ENCODE measurements around the gene CDC42BPB. TPM values are rescaled to one million over a fixed set of nuclear protein-coding genes. Genes with fewer than 3 reads are reported as not detected.

CDC42BPB gene
- total and polyA plus RNA-seq, 2 of the 13 experiments (the other 11 are each of a cell fraction or from before 2014, with no cell fraction given) = 19.7 to 32.3 TPM

- BruUV-seq (replicated peaks) = no TSS peak
- in situ Hi-C loops (cut with HindIII; ENCODE audit: extremely low pct_ligation_motif_present, low pct_unique_long_range_greater_than_20kb) (no loop called here), intact Hi-C loops (cut with micrococcal nuclease; ENCODE audit: unreplicated experiment) (no loop called here)
- H3K36me3 ChIP-seq (replicated peaks in 1 of 2; ENCODE audit: control insufficient read depth in 1 of 2, insufficient read depth in 2 of 2, low read length in 2 of 2) = peaks cover 27% of the 10 kb centered on the region in 2 experiments; a peak in 4 of 5 replicates
- H3K4me3 ChIP-seq (replicated peaks in 1 of 3; ENCODE audit: insufficient read depth in 1 of 3, low read depth in 2 of 3, low read length in 3 of 3) = no peak overlapping the region
- H3K27ac ChIP-seq (ENCODE audit: extremely low read length, insufficient read depth, low read length) = no peak overlapping the region
- DNase-seq (ENCODE audit: low spot score) = no peak
- H4K20me1 ChIP-seq (ENCODE audit: insufficient read depth, low read length) = no peaks in the 10 kb centered on the region
- H3K9ac ChIP-seq (ENCODE audit: insufficient read depth, low read depth, low read length) = no peak overlapping the region
- H2AFZ ChIP-seq (ENCODE audit: low read length) = no peak overlapping the region
- ChIA-PET POLR2A (no interaction called here), CTCF (ENCODE audit: low intra/inter-chr PET ratio, low total read pairs) (no interaction called here)
- H3K79me2 ChIP-seq (ENCODE audit: insufficient read depth, low read length) = no peaks in the 10 kb centered on the region
- H3K9me3 ChIP-seq (ENCODE audit: low read length) = no peaks in the 10 kb centered on the region
- H3K4me2 ChIP-seq (ENCODE audit: low read depth, low read length) = no peak overlapping the region
- ATAC-seq = peak; percentile 13; the same call in 1 of the 3 replicates
- 96% methylated on average over 21 of the region's 36 CpGs for WGBS (ENCODE audit: low lambda C conversion rate)
- H3K27me3 ChIP-seq (ENCODE audit: control insufficient read depth in 1 of 2, insufficient read depth in 2 of 2, low read length in 2 of 2) = no peaks in the 10 kb centered on the region
- FAIRE-seq = no peak
- no peaks in the 10 kb centered on the region for H3K4me1 ChIP-seq (ENCODE audit: insufficient read depth, low read length)
- TF ChIP-seq CREM (IDR thresholded peaks at IDR 0.05) (no peak), CREM (CRISPR knock-in tag; IDR thresholded peaks at IDR 0.05) (no peak), ZC3H4 (CRISPR knock-in tag; IDR thresholded peaks at IDR 0.05; ENCODE audit: borderline replicate concordance) (no peak), ZNF607 (CRISPR knock-in tag; IDR thresholded peaks at IDR 0.05; ENCODE audit: borderline replicate concordance) (no peak), ZNF292 (CRISPR knock-in tag; IDR thresholded peaks at IDR 0.05; ENCODE audit: borderline replicate concordance, low read depth) (no peak), PBX3 (CRISPR knock-in tag; IDR thresholded peaks at IDR 0.05; ENCODE audit: borderline replicate concordance) (no peak), HMGXB3 (CRISPR knock-in tag; IDR thresholded peaks at IDR 0.05; ENCODE audit: borderline replicate concordance) (no peak), SETDB1 (CRISPR knock-in tag; IDR thresholded peaks at IDR 0.05; ENCODE audit: borderline replicate concordance) (no peak), ZNF530 (CRISPR knock-in tag; IDR thresholded peaks at IDR 0.05; ENCODE audit: low read depth) (no peak), ZNF224 (CRISPR knock-in tag; IDR thresholded peaks at IDR 0.05) (no peak), ZNF598 (CRISPR knock-in tag; IDR thresholded peaks at IDR 0.05; ENCODE audit: borderline replicate concordance) (no peak), REXO4 (CRISPR knock-in tag; IDR thresholded peaks at IDR 0.05; ENCODE audit: borderline replicate concordance) (no peak)
- TF ChIP-seq, protein P1, sequence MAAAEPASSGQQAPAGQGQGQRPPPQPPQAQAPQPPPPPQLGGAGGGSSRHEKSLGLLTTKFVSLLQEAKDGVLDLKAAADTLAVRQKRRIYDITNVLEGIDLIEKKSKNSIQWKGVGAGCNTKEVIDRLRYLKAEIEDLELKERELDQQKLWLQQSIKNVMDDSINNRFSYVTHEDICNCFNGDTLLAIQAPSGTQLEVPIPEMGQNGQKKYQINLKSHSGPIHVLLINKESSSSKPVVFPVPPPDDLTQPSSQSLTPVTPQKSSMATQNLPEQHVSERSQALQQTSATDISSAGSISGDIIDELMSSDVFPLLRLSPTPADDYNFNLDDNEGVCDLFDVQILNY (CRISPR knock-in tag; conservative IDR thresholded peaks at IDR 0.05) = no peak
- TF ChIP-seq, protein P2, sequence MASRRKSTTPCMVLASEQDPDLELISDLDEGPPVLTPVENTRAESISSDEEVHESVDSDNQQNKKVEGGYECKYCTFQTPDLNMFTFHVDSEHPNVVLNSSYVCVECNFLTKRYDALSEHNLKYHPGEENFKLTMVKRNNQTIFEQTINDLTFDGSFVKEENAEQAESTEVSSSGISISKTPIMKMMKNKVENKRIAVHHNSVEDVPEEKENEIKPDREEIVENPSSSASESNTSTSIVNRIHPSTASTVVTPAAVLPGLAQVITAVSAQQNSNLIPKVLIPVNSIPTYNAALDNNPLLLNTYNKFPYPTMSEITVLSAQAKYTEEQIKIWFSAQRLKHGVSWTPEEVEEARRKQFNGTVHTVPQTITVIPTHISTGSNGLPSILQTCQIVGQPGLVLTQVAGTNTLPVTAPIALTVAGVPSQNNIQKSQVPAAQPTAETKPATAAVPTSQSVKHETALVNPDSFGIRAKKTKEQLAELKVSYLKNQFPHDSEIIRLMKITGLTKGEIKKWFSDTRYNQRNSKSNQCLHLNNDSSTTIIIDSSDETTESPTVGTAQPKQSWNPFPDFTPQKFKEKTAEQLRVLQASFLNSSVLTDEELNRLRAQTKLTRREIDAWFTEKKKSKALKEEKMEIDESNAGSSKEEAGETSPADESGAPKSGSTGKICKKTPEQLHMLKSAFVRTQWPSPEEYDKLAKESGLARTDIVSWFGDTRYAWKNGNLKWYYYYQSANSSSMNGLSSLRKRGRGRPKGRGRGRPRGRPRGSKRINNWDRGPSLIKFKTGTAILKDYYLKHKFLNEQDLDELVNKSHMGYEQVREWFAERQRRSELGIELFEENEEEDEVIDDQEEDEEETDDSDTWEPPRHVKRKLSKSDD (CRISPR knock-in tag; IDR thresholded peaks at IDR 0.05; ENCODE audit: low read depth) = no peak
Observed at GRCh38 chr14:102944448-102945330, 112.7 kb downstream of the CDC42BPB start.
